Measurements from ENCODE around the gene CCDC33. TPM values are rescaled to one million over a fixed set of nuclear protein-coding genes. Genes with fewer than 3 reads are reported as not detected.

The CCDC33 gene
- total and polyA plus RNA-seq, 10 of the 15 experiments (the other 5 are each of a cell fraction or from before 2014, with no cell fraction given) = 0.57 to 5.8 (median 4.3) TPM

GRCh38 chr15:74326746-74327145 is 90.6 kb downstream of the CCDC33 start:
- ChIA-PET RAD21 (ENCODE audit: unreplicated experiment) (no interaction called here), SMC1A (ENCODE audit: uncharacterized antibody, unreplicated experiment) (interaction anchor here (0.6 kb wide), 1 partner anchor 55 kb away, joined by 4 read pairs; no protein-coding TSS in a partner anchor), POLR2A (no interaction called here), CTCF (no interaction called here)
- no peaks in the 10 kb centered on the region for H3K79me2 ChIP-seq (ENCODE audit: control insufficient read depth, insufficient read depth, low read length)
- no peak overlapping the region for H2AFZ ChIP-seq (ENCODE audit: control insufficient read depth, low read depth, low read length)
- H3K4me1 ChIP-seq (ENCODE audit: control insufficient read depth, insufficient read depth, low read length) = no peaks in the 10 kb centered on the region
- FAIRE-seq = no peak
- no peak overlapping the region for H3K4me3 ChIP-seq
- no peaks in the 10 kb centered on the region for H3K36me3 ChIP-seq (ENCODE audit: control insufficient read depth in 2 of 2, insufficient read depth in 2 of 2, low read length in 1 of 2)
- TF ChIP-seq BCL3 (IDR thresholded peaks at IDR 0.05; ENCODE audit: borderline replicate concordance, insufficient read depth, low read depth, low read length, poor library complexity, severe bottlenecking) (no peak), JUND (IDR thresholded peaks at IDR 0.05; ENCODE audit: low read depth, low read length) (no peak), BCL11A (IDR thresholded peaks at IDR 0.05; ENCODE audit: low read depth, low read length) (no peak), IRF3 (IDR thresholded peaks at IDR 0.05) (no peak), CUX1 (IDR thresholded peaks at IDR 0.05; ENCODE audit: insufficient replicate concordance, low read depth, low read length) (no peak), CHD4 (IDR thresholded peaks at IDR 0.05) (no peak), CEBPB (IDR thresholded peaks at IDR 0.05; ENCODE audit: borderline replicate concordance in 1 of 2, low read depth in 2 of 2, low read length in 2 of 2) (no peak), CBFB (IDR thresholded peaks at IDR 0.05; ENCODE audit: low read depth) (no peak), NR2C1 (IDR thresholded peaks at IDR 0.05) (no peak), RFX5 (IDR thresholded peaks at IDR 0.05; ENCODE audit: low read depth, low read length) (no peak)
- intact Hi-C loops (cut with micrococcal nuclease; ENCODE audit: unreplicated experiment) (no loop called here), in situ Hi-C loops (cut with MboI) (no loop called here)
- H3K27ac ChIP-seq (ENCODE audit: control insufficient read depth, insufficient read depth) = no peak overlapping the region
- H4K20me1 ChIP-seq (ENCODE audit: control insufficient read depth, insufficient read depth) = no peaks in the 10 kb centered on the region
- no peak for DNase-seq (ENCODE audit: low read depth, low spot score)
- WGBS (ENCODE audit: insufficient coverage, insufficient replicate concordance, low lambda C conversion rate, missing lambda C conversion rate) = 33% methylated on average over 4 of the region's 4 CpGs
- no peaks in the 10 kb centered on the region for H3K27me3 ChIP-seq (replicated peaks in 1 of 2; ENCODE audit: control insufficient read depth in 2 of 2, insufficient read depth in 2 of 2, low read length in 1 of 2)
- BruUV-seq (replicated peaks) = no TSS peak
- no peak overlapping the region for H3K4me2 ChIP-seq (ENCODE audit: control insufficient read depth, insufficient read depth)
- H3K9ac ChIP-seq (ENCODE audit: control insufficient read depth, insufficient read depth, low read length) = no peak overlapping the region
- H3K9me3 ChIP-seq (replicated peaks; ENCODE audit: control insufficient read depth, insufficient read depth, low read length) = no peaks in the 10 kb centered on the region
- no peak for ATAC-seq

Measured in GM12878 (cell line).